ENCODE results near the gene CLVS2. TPM values are rescaled to one million over a fixed set of nuclear protein-coding genes. Genes with fewer than 3 reads are reported as not detected.

Gene CLVS2
- total RNA-seq, 1 donor from 2014 or later: 1.8 TPM

- no peaks in the 10 kb centered on the region for H3K9me3 Mint-ChIP-seq
- no peak for DNase-seq (ENCODE audit: low spot score)
- no peak for TF ChIP-seq EZH2 (IDR thresholded peaks at IDR 0.05)
- TF ChIP-seq CTCF (IDR thresholded peaks at IDR 0.05): no peak
- TF ChIP-seq EZH2phosphoT487 (IDR thresholded peaks at IDR 0.05): no peak
- no peak overlapping the region for H3K27ac Mint-ChIP-seq
- peaks cover 2% of the 10 kb centered on the region for H3K27me3 Mint-ChIP-seq (ENCODE audit: insufficient read depth, low read depth)
- H2AFZ ChIP-seq (replicated peaks): no peak overlapping the region
- H3K27ac ChIP-seq: no peak overlapping the region
- no peaks in the 10 kb centered on the region for H3F3A ChIP-seq (ENCODE audit: low read depth)
- no peak overlapping the region for H3K4me2 ChIP-seq
- H3K4me1 ChIP-seq: no peaks in the 10 kb centered on the region
- no peak overlapping the region for H3K4me3 Mint-ChIP-seq
- no peak overlapping the region for H3K4me3 ChIP-seq
- no peaks in the 10 kb centered on the region for H3K27me3 ChIP-seq
- no peaks in the 10 kb centered on the region for H3K79me2 ChIP-seq (ENCODE audit: low read depth)
- no peaks in the 10 kb centered on the region for H3K36me3 Mint-ChIP-seq
- H3K9ac ChIP-seq: no peak overlapping the region
- H4K20me1 ChIP-seq (ENCODE audit: low read depth): no peaks in the 10 kb centered on the region
- H3K9me3 ChIP-seq (ENCODE audit: low read depth): no peaks in the 10 kb centered on the region
- H3K4me1 Mint-ChIP-seq: no peaks in the 10 kb centered on the region
- no peaks in the 10 kb centered on the region for H3K36me3 ChIP-seq
Measured at GRCh38 chr6:123085403-123085802, 89.4 kb downstream of the CLVS2 start.

GRCh38 chr6:123089226-123089625, 93.2 kb downstream of the CLVS2 start:
- Histone ChIP-seq H3F3A (ENCODE audit: low read depth) (no peaks in the 10 kb centered on the region), H3K4me2 (no peak overlapping the region), H3K4me3 (no peak overlapping the region), H3K27me3 (no peaks in the 10 kb centered on the region), H3K36me3 (no peaks in the 10 kb centered on the region), H3K79me2 (ENCODE audit: low read depth) (no peaks in the 10 kb centered on the region), H3K27ac (no peak overlapping the region), H3K9me3 (ENCODE audit: low read depth) (no peaks in the 10 kb centered on the region), H3K9ac (no peak overlapping the region), H4K20me1 (ENCODE audit: low read depth) (no peaks in the 10 kb centered on the region), H2AFZ (replicated peaks) (no peak overlapping the region), H3K4me1 (no peaks in the 10 kb centered on the region)
- H3K27me3 Mint-ChIP-seq (ENCODE audit: insufficient read depth, low read depth): peaks cover 2% of the 10 kb centered on the region
- TF ChIP-seq EZH2 (IDR thresholded peaks at IDR 0.05) (no peak), CTCF (IDR thresholded peaks at IDR 0.05) (no peak), EZH2phosphoT487 (IDR thresholded peaks at IDR 0.05) (no peak)
- H3K4me3 Mint-ChIP-seq: no peak overlapping the region
- no peak for DNase-seq (ENCODE audit: low spot score)
- no peaks in the 10 kb centered on the region for H3K4me1 Mint-ChIP-seq
- H3K36me3 Mint-ChIP-seq: no peaks in the 10 kb centered on the region
- no peaks in the 10 kb centered on the region for H3K9me3 Mint-ChIP-seq
- H3K27ac Mint-ChIP-seq: no peak overlapping the region

GRCh38 chr6:123091091-123091895, 95.3 kb downstream of the CLVS2 start:
- Histone ChIP-seq H4K20me1 (ENCODE audit: low read depth) (no peaks in the 10 kb centered on the region), H3K27ac (no peak overlapping the region), H3K4me3 (no peak overlapping the region), H3F3A (ENCODE audit: low read depth) (no peaks in the 10 kb centered on the region), H3K36me3 (no peaks in the 10 kb centered on the region), H2AFZ (replicated peaks) (no peak overlapping the region), H3K4me1 (no peaks in the 10 kb centered on the region), H3K9ac (no peak overlapping the region), H3K27me3 (no peaks in the 10 kb centered on the region), H3K4me2 (no peak overlapping the region), H3K79me2 (ENCODE audit: low read depth) (no peaks in the 10 kb centered on the region), H3K9me3 (ENCODE audit: low read depth) (no peaks in the 10 kb centered on the region)
- H3K4me1 Mint-ChIP-seq: no peaks in the 10 kb centered on the region
- TF ChIP-seq EZH2phosphoT487 (IDR thresholded peaks at IDR 0.05) (no peak), EZH2 (IDR thresholded peaks at IDR 0.05) (no peak)
- H3K4me3 Mint-ChIP-seq: no peak overlapping the region
- H3K9me3 Mint-ChIP-seq: no peaks in the 10 kb centered on the region
- H3K27ac Mint-ChIP-seq: no peak overlapping the region
- no peaks in the 10 kb centered on the region for H3K36me3 Mint-ChIP-seq
- H3K27me3 Mint-ChIP-seq (ENCODE audit: insufficient read depth, low read depth): peaks cover 2% of the 10 kb centered on the region
- DNase-seq (ENCODE audit: low spot score): no peak

GRCh38 chr6:123091896-123092271, 95.8 kb downstream of the CLVS2 start:
- no peak overlapping the region for H3K27ac Mint-ChIP-seq
- no peaks in the 10 kb centered on the region for H3F3A ChIP-seq (ENCODE audit: low read depth)

More at GRCh38 chr6:123091896-123092271, 95.8 kb downstream of the CLVS2 start:
- no peak for TF ChIP-seq EZH2phosphoT487 (IDR thresholded peaks at IDR 0.05)
- no peak for TF ChIP-seq EZH2 (IDR thresholded peaks at IDR 0.05)
- TF ChIP-seq CTCF (IDR thresholded peaks at IDR 0.05): no peak
- Mint-ChIP-seq H3K9me3 (no peaks in the 10 kb centered on the region), H3K36me3 (no peaks in the 10 kb centered on the region), H3K27me3 (ENCODE audit: insufficient read depth, low read depth) (no peaks in the 10 kb centered on the region), H3K4me1 (no peaks in the 10 kb centered on the region), H3K4me3 (no peak overlapping the region)
- no peaks in the 10 kb centered on the region for H3K79me2 ChIP-seq (ENCODE audit: low read depth)
- no peaks in the 10 kb centered on the region for H4K20me1 ChIP-seq (ENCODE audit: low read depth)
- no peaks in the 10 kb centered on the region for H3K36me3 ChIP-seq
- DNase-seq (ENCODE audit: low spot score): no peak
- H3K9ac ChIP-seq: no peak overlapping the region
- H3K4me2 ChIP-seq: no peak overlapping the region
- H3K9me3 ChIP-seq (ENCODE audit: low read depth): no peaks in the 10 kb centered on the region
- H3K27ac ChIP-seq: no peak overlapping the region
- H3K4me1 ChIP-seq: no peaks in the 10 kb centered on the region
- no peak overlapping the region for H2AFZ ChIP-seq (replicated peaks)
- H3K4me3 ChIP-seq: no peak overlapping the region
- H3K27me3 ChIP-seq: no peaks in the 10 kb centered on the region
